HG02852 (cell line): ENCODE data around the gene HUWE1.
"Not testable (repeated sequence)": the region's sequence is repeated elsewhere in the genome, so short reads cannot be mapped to it uniquely, and the experiment has no call there.

Experiments used
- ATAC-seq: cut with Tn5 transposase; IDR thresholded peaks from one replicate; pipeline ENCODE4 v1.9.1; 2021; ENCODE audit warnings: mild to moderate bottlenecking, moderate library complexity; ENCODE audit not compliant: unreplicated experiment

HUWE1 gene

DNA sequence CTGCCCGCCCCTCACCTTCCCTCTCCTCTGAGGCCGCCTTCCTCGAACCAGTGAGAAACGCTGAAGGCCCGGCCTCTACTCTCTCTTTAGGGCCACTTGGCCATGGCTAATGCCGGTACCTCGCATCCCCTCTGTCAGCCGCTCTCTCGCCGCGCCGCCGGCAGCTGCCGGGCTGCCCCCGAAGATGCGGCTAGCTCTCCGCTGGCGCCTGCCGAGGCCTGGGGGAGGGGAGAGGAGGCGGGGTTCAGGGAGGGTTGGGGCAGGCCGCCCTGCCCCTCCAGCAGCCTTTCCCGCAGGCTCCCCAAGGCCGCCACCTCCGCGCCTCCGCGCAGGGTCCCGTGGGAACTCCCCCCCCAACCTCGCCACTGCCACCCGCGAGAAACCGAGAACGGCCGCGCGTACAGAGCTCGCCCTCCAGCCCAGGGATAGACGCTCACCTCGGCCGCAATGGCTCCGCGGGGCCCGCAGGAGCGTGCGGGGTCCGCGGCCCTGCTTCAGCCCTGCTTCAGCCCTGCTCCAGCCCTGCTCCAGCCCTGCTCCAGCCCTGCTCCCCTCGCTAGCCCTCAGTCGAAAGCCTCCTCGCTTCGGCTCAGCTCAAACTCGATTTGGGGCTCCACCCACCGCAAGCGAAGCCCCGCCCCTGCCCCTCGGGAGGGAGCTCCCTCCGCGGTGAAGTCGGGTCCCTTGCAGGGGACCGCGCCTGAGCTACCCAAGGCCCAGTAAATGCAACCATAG, at the start of gene HUWE1:
Gene HUWE1, minus strand, starts transcription at position 569 of the 735 bp plus-strand sequence. CDS start 32,612 bp downstream, outside the sequence.
- peak; percentile 40 for ATAC-seq

DNA sequence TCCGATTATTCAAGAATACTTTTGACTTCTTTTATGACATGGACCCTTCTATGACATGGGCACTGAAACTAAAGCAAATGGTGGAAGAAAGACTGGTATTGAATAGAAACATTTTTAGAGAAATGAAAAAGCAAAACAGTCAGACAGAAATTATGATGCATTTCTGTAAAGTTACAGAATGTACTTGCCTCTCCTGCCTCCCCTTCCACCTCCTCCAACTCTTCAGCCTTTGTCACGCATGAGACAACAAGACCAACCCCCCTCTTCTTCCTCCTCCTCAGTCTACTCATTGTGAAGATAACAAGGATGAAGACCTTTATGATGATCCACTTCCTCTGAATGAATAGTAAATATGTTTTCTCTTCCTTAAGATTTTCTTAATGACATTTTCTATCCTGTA, 46.3 kb upstream of the HUWE1 start:
- peak; percentile 66 for ATAC-seq

DNA sequence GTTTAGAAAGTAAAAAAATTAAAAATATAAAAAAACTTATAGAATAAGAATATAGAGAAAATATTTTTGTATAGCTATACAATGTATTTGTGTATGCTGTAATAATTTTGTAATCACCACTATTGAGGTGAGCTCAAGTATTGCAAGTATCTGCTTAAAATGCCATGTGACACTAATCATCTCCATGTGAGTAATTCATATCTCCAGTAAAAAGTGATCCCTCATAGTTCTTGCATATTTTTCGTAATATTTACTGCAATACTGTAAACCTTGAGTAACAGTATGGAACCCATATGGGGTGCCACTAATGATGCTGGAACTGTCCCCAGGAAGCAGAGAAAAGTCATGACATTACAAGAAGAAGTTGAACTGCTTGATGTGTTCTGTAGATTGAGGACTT, 43.2 kb upstream of the HUWE1 start:
- no peak for ATAC-seq

GRCh38 chrX:53728506-53728905, 42.0 kb upstream of the HUWE1 start:
- ATAC-seq: no peak

DNA sequence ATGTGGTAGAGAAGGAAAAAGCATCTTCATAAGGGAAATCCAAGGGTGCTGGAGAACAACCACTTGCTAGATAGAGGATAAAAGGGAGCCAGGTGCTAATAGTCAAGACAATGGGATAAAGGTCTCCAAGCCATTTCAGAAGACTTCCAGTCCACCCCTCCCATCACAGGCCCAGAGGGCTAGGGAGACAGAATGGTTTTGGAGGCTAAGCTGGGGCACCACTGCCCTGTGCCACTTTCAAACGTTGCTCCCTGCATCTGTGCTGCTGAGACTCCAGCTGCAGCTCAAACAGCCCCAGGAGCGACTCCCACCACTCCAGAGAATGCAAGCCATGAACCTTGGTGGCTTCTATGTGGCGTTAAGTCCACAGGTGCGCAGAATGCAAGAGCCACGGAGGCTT, 38.4 kb upstream of the HUWE1 start:
- ATAC-seq: no peak

DNA sequence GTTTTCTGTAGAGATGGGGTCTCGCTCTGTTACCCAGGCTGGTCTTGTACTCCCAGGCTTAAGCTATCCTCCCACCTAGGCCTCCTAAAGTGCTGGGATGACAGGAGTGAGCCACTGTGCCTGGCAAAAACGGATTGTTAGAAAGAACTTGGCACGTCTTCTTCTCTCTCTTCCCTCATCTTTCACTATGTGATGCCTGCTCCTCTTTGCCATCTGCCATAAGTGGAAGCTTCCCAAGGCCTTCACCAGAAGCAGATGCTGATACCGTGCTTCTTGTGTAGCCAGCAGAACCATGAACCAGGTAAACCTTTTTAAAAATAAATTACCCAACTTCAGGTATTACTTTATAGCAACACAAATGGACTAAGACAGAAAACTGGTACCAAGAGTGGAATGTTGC, 36.9 kb upstream of the HUWE1 start:
- ATAC-seq: no peak

DNA sequence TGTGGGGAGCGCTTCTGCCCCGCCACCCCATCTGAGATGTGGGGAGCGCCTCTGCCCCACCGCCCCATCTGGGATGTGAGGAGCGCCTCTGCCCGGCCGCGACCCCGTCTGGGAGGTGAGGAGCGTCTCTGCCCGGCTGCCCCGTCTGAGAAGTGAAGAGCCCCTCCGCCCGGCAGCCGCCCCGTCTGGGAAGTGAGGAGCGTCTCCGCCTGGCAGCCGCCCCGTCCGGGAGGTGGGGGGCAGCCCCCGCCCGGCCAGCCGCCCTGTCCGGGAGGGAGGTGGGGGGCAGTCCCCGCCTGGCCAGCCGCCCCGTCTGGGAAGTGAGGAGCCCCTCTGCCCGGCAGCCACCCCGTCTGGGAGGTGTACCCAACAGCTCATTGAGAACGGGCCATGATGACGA, 35.1 kb upstream of the HUWE1 start:
- not testable (repeated sequence) for ATAC-seq

DNA sequence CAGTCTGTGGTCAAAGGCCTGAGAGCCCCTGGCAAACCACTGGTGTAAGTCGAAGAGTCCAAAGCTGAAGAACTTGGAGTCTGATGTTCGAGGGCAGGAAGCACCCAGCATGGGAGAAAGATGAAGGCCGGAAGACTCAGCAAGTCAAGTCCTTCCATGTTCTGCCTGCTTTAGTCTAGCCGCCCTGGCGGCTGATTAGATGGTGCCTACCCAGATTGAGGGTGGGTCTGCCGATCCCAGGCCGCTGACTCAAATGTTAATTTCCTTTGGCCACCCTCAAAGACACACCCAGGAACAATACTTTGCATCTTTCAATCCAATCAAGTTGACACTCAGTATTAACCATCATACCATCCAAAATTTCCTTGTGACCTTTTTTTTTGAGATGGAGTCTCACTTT, 33.1 kb upstream of the HUWE1 start:
- not testable (repeated sequence) for ATAC-seq

DNA sequence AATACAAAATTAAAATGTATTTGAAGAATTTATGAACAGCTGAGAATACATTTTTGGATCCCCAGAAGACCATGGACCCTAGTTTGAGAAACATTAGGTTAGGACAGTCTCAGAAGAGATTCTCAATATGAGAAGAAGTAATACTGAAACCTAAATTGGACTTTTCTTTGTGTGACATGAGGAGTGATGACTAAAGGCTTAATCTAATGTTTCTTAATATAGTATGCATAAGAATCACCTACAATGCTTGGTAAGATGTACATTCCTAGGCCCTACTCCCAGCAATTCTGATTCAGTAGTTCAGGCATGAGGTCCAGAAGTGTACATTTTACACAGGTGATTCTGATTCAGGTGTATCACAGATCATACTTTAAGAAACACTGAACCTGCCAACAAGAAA, 31.6 kb upstream of the HUWE1 start:
- ATAC-seq: peak; percentile 28

DNA sequence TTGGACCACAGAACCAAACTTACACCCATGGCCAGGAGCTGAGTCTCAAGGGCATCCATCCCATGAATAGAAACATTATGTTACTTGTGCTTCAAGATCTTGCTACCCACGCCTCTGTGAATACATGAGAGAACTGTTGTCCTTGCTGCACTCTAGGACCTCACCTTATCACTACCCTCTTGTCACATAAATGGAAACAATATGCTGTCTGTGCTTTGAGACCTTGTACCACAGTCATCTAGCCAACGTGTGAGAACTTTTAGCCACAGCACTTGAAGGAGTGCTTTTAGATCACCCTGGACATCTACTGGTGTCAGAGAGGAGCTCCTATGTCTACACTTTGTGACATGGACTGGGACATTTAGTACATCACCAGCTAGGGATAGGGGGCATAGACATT, 30.7 kb upstream of the HUWE1 start:
- ATAC-seq: no peak

- peak; percentile 25 for ATAC-seq
Observed at GRCh38 chrX:53716328-53717088, 30.0 kb upstream of the HUWE1 start.

DNA sequence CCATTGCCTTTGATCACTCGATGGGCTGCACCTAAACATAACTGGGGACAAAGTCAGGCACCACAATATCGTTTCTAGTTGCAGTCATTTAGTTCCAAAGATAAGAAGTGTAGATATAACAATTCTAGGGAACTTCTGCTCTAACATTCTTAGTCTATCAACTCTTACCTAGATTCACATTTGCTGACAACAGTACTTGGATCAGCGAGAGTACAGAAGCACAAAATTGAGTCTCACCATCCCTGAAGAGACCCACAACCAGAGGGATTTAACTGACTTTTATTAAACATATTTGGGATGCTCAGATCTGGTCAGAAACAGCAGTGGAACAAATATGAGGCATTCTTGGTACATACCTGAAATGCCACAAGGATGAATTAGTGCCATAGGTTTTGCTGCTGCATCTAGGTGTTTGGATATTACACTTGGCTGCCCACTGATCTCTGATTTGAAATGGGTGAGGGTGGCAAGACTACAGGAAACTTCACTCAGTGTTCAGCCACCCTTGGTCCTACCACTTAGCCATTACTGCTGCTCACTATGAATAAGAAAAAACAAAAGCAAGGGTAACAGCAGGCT, 28.9 kb upstream of the HUWE1 start:
- peak; percentile 4 for ATAC-seq

- peak; percentile 69 for ATAC-seq
Observed at GRCh38 chrX:53714580-53715345, 28.2 kb upstream of the HUWE1 start.

- ATAC-seq: no peak
Observed at GRCh38 chrX:53713987-53714579, 27.6 kb upstream of the HUWE1 start.

- ATAC-seq: no peak
Observed at GRCh38 chrX:53711436-53711835, 24.9 kb upstream of the HUWE1 start.

DNA sequence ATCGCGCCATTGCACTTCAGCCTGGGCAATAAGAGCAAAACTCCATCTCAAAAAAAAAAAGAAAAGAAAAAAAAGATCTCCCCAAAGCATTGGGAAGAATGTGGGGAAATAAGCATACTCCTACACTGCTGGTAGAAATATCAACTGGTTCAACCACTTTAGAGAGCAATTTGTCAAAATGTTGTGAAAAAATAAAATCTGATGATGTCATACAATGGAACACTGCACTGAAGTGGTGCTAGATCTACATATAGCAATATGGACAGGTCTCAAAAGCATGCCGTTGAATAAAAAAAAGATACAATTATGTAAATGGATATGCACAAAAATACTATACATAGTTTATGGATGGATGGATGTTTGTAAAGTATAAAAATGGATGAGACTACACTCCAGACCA, 18.3 kb upstream of the HUWE1 start:
- ATAC-seq: no peak

GRCh38 chrX:53704294-53704693, 17.8 kb upstream of the HUWE1 start:
- ATAC-seq: peak; percentile 87

DNA sequence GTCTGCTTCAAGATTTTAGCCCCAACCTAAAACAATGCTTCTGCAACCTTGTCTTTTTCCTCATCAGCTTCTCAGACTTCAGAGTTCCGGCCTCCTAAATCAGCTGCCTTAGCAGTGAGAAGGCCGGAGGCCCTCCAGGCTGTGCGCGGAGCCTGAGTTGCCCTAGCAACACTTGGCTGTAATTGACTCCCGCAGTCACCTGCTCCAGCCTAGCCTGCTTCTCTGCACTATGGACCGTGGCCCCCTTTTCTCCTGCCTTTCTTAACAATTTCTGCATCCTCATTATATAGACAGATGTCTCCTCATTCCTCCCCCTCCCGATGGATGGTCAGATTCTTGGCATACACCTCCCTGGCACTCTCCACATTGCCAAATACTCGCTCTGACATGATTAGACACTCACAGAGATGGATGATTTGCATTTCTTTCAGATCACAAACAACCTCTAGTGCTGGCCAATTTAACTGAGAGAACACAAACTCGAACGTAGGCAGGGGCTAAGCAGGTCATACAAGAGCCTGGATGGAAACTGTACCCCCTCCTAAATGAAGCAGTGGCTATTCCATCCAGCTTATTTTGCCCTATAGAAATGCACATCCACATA, 9.5 kb upstream of the HUWE1 start:
- no peak for ATAC-seq

- ATAC-seq: no peak
Observed at GRCh38 chrX:53694642-53695041, 8.1 kb upstream of the HUWE1 start.

DNA sequence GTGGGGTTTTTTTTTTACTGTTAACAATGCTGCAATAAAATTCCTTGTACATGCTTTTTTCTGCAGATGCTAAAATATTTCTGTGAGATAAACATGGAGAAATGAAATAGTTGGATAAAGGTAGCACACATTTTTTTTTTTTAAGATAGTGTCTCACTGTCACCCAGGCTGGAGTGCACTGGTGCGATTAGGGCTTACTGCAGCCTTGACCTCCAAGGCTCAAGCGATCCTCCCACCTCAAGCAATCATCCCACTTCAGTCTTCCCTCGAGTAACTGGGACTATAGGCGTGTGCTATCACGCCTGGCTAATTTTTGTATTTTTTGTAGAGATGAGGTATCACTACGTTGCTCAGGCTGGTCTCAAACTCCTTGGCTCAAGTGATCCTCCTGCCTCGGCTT, 1.8 kb upstream of the HUWE1 start:
- ATAC-seq: no peak
